SK-N-MC (cell line): ENCODE data around the gene PRRT1.

Experiments
- FOXP2 ChIP-seq: optimal IDR thresholded peaks from 2 replicates; pipeline ENCODE3; 2011; ENCODE audit warnings: mild to moderate bottlenecking, moderate library complexity; ENCODE audit not compliant: insufficient read depth; ENCODE audit errors: extremely low read length, control extremely low read depth
- POLR2AphosphoS5 ChIP-seq: IDR thresholded peaks from 2 replicates; pipeline ENCODE4 v1.6.1; 2012; ENCODE audit warnings: mild to moderate bottlenecking, low read depth, low read length, borderline replicate concordance

GRCh38 chr6:32151181-32151862 lies 417 bp downstream of the PRRT1 start:
- TF ChIP-seq POLR2AphosphoS5 = no peak
- TF ChIP-seq FOXP2 = no peak
